OCI-LY3 (cell line): ENCODE data around the gene ZRANB1.

ENCODE experiments used
- CTCF ChIP-seq: fragments of 200-600, 300-600 bp; sonication (generic); IDR thresholded peaks from 2 replicates; pipeline ENCODE4 v1.5.1; 2014; ENCODE audit warnings: antibody characterized with exemption, low read length, low read depth
- EZH2phosphoT487 ChIP-seq: fragments of 200-600 bp; shearing (Covaris generic); IDR thresholded peaks from 2 replicates; pipeline ENCODE4 v1.6.1; 2018; ENCODE audit warnings: antibody characterized with exemption, mixed run types, low read depth

DNA sequence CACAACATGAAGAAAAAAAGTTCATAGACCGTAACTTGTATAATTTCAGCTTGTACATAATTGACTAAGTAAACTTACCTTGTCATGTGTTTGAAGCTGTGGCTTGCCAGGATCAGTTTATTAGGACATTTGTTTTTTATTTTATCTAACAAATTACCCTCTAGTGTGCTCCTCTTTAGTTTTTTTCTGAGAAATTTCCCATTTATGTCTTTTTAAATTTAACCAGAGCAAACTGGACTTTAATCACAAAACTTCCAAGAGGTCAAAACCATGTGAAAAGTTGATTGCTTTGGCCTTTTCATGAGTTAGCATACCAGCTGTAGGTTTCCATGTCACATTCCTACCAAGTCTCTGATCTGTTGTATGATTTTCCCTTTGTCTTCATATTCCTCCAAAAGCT, 42.5 kb downstream of the ZRANB1 start:
- TF ChIP-seq CTCF (no peak), EZH2phosphoT487 (no peak)
